Nephron (organoid): ENCODE results near the gene BTBD9.

Experiments
- H3K27ac Mint-ChIP-seq, 3 experiments: 2 replicates each; pipeline ENCODE4 v1.8.0; 2020; ENCODE audit warnings: mixed read lengths in 3 of 3, mild to moderate bottlenecking in 2 of 3, moderate library complexity in 1 of 3
- H3K27me3 Mint-ChIP-seq: 2 replicates; pipeline ENCODE4 v1.8.0; 2021; ENCODE audit warnings: low read depth, mild to moderate bottlenecking, moderate library complexity, mixed read lengths
- H3K36me3 Mint-ChIP-seq: 2 replicates; pipeline ENCODE4 v1.8.0; 2020; ENCODE audit warnings: low read depth, mixed read lengths
- H3K4me1 Mint-ChIP-seq: 2 replicates; pipeline ENCODE4 v1.8.0; 2020; ENCODE audit warnings: mixed read lengths
- H3K4me3 Mint-ChIP-seq, 3 experiments: 2 replicates each; pipeline ENCODE4 v1.8.0; 2020; ENCODE audit warnings: mild to moderate bottlenecking in 3 of 3, mixed read lengths in 3 of 3, moderate library complexity in 2 of 3
- H3K9me3 Mint-ChIP-seq: 2 replicates; pipeline ENCODE4 v1.8.0; 2020; ENCODE audit warnings: mixed read lengths
- TF ChIP-seq, protein P1 (sequence below), 3 experiments: fragments of 200-600 bp; sonication (generic); IDR thresholded peaks; one replicate each; pipeline ENCODE4 v1.5.0; 2021; ENCODE audit warnings: antibody characterized with exemption in 3 of 3; ENCODE audit not compliant: unreplicated experiment in 3 of 3

BTBD9 gene

DNA sequence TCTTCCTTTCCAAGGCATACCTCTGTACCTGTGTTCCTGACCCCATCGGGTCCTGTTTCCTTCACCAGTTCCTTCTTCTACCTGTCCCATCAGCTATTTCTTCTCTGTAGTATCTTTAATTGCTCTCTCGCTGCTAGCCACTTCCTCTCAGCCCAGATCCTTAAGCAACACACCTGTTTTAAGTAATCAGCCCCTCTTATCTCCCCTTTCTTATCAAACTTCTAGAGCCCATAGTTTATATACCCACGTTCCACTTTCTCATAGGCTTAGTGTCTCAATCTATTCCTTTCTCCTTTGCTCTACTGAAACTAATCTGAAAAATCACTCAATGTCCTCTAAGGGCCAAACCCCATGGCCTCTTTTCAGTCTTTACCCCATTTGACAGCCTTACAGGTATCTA is 239.6 kb downstream of the BTBD9 start:
- H3K36me3 Mint-ChIP-seq, result no peaks in the 10 kb centered on the region
- H3K27me3 Mint-ChIP-seq, result no peaks in the 10 kb centered on the region

DNA sequence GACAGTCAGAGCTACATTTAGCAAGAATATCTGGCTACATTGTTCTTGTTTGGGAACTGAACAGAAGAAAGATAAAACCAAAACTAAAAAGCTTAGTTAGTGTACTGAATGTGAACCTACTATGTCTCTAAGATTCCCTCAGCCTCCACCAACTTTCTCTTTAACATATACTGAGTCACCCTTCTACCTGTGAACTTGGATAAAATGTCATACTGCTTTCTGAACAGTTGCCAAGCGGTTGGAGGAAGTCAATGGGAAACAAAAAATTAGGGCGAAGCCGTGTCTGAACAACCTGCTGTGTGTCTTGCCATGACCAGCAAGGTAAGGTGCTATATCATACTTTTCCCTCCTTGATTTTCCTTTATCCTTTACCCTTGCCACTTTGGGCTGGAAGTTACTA is 243.5 kb downstream of the BTBD9 start:
- TF ChIP-seq, protein P1, sequence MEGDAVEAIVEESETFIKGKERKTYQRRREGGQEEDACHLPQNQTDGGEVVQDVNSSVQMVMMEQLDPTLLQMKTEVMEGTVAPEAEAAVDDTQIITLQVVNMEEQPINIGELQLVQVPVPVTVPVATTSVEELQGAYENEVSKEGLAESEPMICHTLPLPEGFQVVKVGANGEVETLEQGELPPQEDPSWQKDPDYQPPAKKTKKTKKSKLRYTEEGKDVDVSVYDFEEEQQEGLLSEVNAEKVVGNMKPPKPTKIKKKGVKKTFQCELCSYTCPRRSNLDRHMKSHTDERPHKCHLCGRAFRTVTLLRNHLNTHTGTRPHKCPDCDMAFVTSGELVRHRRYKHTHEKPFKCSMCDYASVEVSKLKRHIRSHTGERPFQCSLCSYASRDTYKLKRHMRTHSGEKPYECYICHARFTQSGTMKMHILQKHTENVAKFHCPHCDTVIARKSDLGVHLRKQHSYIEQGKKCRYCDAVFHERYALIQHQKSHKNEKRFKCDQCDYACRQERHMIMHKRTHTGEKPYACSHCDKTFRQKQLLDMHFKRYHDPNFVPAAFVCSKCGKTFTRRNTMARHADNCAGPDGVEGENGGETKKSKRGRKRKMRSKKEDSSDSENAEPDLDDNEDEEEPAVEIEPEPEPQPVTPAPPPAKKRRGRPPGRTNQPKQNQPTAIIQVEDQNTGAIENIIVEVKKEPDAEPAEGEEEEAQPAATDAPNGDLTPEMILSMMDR (IDR thresholded peaks at IDR 0.05; ENCODE audit: unreplicated experiment in 3 of 3), result no peak
- H3K4me3 Mint-ChIP-seq, result no peak overlapping the region
- H3K27ac Mint-ChIP-seq, result no peak overlapping the region
- no peaks in the 10 kb centered on the region for H3K36me3 Mint-ChIP-seq
- peaks cover 15% of the 10 kb centered on the region for H3K4me1 Mint-ChIP-seq
- no peaks in the 10 kb centered on the region for H3K27me3 Mint-ChIP-seq
- H3K9me3 Mint-ChIP-seq, result no peaks in the 10 kb centered on the region

More for the DNA sequence above, 239.6 kb downstream of the BTBD9 start:
- no peak overlapping the region for H3K4me3 Mint-ChIP-seq
- TF ChIP-seq, protein P1 (IDR thresholded peaks at IDR 0.05; ENCODE audit: unreplicated experiment in 3 of 3), result no peak
- peaks cover 18% of the 10 kb centered on the region for H3K4me1 Mint-ChIP-seq
- no peak overlapping the region for H3K27ac Mint-ChIP-seq
- no peaks in the 10 kb centered on the region for H3K9me3 Mint-ChIP-seq

DNA sequence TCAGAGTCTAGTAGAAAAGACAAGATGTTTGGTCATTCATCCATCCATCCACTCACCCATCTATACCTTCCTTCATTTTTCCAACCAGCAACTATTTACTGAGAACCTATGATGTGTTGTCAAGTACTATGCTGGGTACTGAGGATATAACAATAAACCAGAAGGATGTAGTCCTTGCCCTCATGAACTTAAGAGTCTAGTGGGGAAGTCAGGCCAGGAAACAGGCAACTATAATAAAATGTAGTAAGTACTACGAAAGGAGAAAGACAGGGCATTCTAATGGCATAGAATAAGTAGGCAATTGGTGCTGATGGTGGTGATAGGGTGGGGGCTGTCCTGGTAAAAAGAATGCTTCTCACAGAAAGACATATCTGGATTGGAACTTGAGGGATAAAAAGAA is 245.7 kb downstream of the BTBD9 start:
- H3K27ac Mint-ChIP-seq, result no peak overlapping the region
- TF ChIP-seq, protein P1 (IDR thresholded peaks at IDR 0.05; ENCODE audit: unreplicated experiment in 3 of 3), result no peak

DNA sequence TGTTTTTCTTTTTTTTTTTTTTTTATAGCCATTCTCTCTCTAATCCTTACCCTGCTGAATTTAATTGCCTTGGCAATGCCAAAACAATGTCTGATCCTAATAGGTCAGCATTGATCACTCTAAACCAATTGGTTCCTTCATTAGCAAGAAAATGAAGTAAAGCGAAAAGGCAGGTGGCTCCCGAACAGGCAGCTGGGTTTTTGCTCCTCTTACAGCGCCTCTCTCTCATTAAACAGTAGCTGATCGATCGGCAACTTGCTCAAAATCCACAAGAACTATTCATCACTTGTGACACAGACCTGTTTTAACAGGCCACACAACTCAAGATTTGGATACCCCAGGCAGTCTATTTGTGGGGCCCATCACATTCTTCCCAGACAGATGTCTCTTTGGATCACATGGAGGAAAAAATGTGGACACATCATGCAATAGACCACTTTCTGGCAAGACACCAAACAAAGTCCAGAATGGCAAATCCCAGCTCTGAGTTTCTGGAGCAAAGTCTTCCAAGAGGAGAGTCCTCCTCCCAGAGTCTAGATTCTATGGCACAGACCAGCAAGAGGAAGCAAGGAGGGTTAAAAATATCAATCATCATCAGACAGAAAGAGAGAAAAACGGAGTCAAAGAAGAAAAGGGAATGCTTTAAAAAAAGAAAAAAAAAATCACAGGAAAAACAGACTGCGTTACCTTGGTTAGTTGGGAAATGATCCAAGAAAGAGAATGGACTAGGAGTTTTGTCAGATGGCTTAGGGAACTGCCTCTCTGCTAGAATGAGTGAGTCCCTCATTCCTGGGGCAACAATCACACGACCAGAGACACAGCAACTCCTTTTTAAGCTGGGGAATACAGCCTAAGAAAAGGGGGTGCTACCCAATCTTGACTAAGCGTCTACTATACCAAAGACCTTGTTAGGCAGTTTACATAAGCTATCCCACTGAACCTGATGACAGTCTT is 247.8 kb downstream of the BTBD9 start:
- Mint-ChIP-seq H3K27ac (no peak overlapping the region), H3K36me3 (no peaks in the 10 kb centered on the region), H3K4me3 (no peak overlapping the region), H3K27me3 (no peaks in the 10 kb centered on the region), H3K9me3 (no peaks in the 10 kb centered on the region), H3K4me1 (peaks cover 39% of the 10 kb centered on the region)
- TF ChIP-seq, protein P1 (IDR thresholded peaks at IDR 0.05; ENCODE audit: unreplicated experiment in 3 of 3), result no peak

More for the DNA sequence above, 245.7 kb downstream of the BTBD9 start:
- Mint-ChIP-seq H3K4me1 (peaks cover 30% of the 10 kb centered on the region), H3K36me3 (no peaks in the 10 kb centered on the region), H3K27me3 (no peaks in the 10 kb centered on the region), H3K9me3 (no peaks in the 10 kb centered on the region), H3K4me3 (no peak overlapping the region)

DNA sequence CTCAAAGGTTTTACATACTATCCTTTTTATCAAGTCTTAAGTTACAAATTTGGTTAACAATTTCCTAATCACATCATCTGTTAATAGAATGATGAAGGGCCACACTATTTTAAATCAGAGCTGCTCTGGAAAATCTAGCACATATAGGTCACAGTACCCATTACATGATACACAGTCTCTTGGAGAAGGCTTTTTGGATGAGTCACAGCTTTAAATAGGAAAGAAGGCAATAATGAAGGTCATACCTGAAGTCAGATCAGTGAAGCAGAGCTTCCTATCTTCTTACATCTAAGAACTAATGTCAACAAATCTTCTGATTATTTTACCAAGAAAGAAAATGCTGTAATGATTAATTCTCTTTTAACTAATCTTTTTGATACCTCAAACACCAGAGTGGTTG is 248.5 kb downstream of the BTBD9 start:
- Mint-ChIP-seq H3K27me3 (no peaks in the 10 kb centered on the region), H3K27ac (no peak overlapping the region), H3K4me3 (no peak overlapping the region), H3K36me3 (no peaks in the 10 kb centered on the region), H3K4me1 (peaks cover 39% of the 10 kb centered on the region), H3K9me3 (no peaks in the 10 kb centered on the region)
- TF ChIP-seq, protein P1 (IDR thresholded peaks at IDR 0.05; ENCODE audit: unreplicated experiment in 3 of 3), result no peak

DNA sequence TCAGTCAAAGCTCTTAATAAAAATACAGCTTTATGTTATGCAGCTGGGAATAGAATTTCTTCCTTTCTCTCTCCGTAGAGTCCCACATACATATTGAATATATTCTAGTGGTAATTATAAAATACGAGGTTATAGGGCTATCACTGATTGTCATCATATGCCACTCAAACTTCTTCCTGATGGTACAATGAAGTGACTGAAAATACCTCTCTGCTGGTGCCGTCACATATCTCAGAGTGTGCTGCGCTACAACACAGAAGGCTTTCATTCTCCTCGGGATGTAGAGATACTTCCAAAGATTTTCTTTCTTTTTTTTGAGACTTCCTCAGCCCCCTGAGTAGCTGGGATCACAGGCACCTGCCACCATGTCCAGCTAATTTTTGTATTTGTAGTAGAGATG is 249.9 kb downstream of the BTBD9 start:
- Mint-ChIP-seq H3K27ac (no peak overlapping the region), H3K9me3 (no peaks in the 10 kb centered on the region), H3K36me3 (no peaks in the 10 kb centered on the region), H3K27me3 (no peaks in the 10 kb centered on the region), H3K4me3 (no peak overlapping the region), H3K4me1 (peaks cover 39% of the 10 kb centered on the region)
- TF ChIP-seq, protein P1 (IDR thresholded peaks at IDR 0.05; ENCODE audit: unreplicated experiment in 3 of 3), result no peak
